Fibroblast of skin of left biceps (primary cell): Measurements from ENCODE around the gene PDGFRB.

Experiments used
- DNase-seq, 2 experiments: peaks; one replicate each; pipeline ENCODE4 v3.0.0-alpha.2; 2013; ENCODE audit warnings: low read depth in 2 of 2

PDGFRB gene

DNA sequence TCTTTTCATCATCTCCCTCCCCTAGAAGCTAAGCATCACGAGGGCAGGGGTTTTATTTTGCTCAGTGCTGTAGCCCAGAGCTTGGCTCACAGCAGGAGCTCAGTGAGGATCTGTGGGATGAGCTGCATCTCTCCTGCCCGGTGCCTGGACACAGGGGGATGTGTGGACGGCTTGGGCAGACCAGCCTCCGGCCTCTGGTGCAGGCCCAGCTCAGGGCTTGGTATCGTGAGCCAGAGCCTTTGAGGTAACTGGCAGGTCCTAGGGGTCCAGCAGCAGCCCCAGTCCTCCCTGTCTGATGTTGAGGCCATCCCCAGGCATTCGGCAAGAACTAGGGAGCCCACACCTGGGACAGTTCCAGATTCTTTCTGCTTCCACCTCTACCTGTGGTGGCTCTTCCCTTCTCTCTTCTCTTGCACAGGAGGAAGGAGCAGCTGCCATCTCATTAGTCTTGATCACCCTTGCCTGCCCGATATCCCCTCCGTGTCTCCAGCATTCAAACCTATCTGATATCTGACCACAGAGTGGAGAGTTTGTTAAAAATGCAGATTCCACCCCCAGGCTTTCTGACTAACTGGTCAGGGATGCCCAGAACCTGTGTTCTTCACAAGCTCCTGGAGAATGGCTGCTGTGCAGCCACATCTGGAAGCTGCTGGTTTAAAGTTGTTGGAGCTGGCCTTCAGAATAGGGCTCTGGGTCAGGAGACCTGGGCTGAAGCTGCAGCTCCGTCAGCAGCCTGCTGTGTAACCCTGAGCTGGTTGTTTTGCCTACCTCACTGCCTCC is 26.3 kb upstream of the PDGFRB start:
- DNase-seq, result no peak

DNA sequence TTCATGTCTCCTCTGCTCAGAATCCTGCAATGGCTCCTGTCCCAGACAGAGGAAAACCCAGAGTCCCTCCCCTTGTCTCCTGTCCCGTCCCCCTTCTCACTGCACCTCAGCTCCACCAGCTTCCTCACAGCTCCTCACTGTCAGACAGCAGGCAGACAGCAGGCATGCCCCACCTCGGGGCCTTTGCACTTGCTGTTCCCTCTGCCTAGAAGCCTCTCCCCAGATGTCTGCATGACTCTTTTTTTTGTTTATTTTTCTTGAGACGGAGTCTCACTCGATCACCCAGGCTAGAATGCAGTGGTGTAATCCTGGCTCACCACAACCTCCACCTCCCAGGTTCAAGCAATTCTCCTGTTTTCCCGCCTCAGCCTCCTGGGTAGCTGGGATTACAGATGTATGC is 25.4 kb upstream of the PDGFRB start:
- DNase-seq, result no peak

DNA sequence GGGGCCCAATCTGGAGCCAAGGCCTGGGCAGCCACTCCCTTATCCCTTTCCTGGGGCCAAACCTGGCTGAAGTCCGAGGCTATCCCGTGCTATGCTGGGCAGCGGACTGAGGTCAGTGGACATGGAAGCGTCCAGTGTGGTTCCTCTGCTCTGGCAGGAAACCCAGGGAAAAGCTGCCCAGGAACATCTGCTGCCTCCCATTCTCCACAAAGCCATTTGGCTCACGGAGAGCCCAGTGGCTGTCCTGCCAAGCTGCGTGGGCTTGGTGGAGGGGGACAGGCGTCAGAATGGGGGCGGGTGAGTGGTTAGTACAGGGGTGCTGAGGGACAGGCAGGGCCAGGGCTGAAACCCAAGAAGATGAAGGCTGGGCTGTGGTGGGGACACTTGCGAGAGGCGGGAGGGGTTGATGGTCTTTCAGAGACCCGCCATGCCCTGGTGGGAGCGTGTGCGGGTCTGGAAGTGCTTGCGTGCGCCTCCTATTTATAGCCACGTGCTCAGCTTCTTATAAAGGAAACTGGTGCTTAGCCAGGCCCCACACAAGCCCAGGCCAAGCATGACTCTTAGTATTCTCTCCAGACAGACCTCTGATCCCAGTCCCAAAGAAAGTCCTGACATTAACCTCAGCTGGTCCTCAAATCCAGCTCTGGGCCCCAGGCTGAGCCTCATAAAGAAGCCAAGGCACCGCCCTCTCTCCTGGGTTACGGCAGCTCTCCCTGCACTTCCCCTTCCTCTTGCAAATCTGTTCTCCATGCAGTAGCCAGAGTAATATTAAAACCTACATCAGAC is 24.8 kb upstream of the PDGFRB start:
- DNase-seq, result no peak

DNA sequence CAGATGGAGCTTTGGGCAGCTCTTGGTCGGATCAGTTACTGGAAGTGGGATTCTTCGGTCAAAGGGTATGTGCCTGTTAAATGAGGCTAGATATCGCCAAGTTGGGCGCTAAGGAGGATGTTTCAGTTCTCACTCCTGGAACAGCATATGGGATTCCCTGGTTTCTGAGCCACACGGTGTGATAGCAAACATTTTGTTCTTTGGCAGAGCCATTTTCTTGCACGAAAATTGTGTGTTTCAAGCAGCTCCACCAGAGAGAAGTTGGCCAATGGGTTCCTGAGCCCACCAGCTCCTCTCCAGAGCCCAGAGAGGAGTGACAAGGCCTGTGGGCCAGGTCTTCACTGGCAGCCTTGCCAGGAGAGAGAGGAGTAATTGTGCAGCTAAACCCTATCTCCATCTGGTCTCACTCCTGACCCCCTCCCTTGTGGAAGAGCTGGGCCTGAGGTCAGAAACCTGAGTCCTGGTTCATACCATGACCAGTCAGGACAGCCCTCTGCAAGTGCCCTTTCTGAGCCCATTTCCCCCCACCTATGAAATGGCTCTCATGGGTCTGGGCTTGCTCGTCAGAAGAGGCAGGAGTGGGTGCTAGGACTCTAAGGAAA is 23.5 kb upstream of the PDGFRB start:
- no peak for DNase-seq

DNA sequence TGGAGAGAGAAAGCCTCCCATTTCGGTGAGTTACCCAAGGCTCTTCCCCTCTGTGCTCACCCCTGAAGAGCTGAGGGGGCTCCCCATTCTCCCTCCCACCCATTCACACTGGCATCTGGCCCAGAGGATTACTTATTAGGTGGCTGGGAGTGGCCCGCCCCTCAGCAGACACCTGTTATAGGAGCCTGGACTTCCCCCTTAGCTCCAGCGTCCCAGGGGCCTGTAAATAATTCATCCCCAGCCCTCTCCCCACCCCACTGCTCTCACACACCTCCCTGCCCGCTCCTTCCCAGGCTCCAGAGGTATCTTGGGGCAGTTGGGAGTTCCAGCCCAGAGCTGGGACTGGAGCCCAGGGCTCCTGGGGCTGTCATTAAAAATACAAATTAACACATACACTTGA is 22.6 kb upstream of the PDGFRB start:
- DNase-seq, result no peak

DNA sequence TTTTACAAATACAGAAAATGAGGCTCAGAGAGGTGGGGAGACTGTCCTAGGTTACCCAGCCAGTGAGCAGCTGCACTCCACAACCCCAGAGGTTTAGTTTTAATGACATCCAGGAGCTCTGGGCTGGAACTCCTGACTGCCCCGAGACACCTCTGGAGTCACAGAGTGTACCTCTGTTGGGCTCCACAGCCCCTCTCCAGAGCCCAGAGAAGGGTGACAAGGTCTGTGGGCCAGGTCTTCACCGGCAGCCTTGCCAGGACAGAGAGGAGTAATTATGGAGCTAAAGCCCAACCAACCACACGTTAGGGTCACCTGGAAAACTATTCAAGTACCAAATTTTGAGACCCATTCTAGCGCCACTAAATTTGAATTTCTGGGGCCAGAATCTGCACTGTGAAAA is 22.1 kb upstream of the PDGFRB start:
- no peak for DNase-seq

DNA sequence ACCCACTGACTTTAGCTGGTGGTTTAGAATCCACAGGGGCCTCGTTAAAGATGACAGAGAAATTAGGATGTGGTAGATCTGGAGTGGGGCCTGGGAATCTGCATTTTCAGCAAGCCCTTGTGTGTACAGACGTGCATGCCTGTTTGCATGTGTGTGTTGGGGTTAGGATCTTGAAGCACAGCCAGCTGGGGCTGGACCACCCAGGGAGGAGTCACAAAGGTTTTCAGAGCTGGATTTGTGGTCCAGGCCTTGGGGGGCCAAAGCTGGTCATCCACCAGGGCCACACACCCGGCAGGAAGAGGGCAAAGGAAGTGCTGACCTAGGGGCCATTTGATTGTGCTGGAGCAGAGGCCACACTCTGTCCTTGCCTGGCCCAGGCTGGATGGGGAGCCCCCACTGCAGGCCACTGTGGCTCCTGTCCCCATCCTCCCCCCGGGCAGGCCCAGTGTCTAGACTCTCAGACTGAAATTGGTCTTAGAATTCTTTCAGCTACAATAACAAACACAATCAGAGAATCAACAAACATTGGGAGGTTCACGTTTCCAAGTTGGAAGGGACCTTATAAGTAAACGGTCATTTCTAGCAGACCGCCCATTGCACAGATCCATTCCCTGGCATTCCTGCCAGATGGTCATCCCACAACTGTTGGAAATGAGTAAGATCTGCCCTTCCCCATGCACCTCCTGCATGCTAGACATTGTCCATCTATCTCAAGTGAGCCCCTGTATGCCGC is 21.3 kb upstream of the PDGFRB start:
- no peak for DNase-seq

DNA sequence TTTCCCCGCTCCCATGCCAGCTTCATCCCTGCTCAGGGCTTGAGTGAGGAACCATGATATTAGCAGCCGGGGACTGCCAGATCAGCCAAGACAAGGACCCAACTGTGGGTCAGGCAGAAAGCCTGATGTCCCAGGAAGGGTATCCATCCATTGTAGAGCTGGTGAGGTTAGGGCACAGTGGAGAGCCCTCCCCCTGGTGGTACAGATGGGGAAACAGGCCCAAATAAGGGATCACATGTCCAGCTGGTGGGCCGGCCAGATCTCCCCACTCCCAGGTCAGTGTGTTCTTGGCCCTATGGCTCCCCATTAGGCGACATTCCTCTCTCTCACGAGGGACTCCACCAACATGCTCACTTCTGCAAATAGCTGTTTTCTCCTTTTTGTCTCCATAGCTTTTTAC is 19.9 kb upstream of the PDGFRB start:
- no peak for DNase-seq

DNA sequence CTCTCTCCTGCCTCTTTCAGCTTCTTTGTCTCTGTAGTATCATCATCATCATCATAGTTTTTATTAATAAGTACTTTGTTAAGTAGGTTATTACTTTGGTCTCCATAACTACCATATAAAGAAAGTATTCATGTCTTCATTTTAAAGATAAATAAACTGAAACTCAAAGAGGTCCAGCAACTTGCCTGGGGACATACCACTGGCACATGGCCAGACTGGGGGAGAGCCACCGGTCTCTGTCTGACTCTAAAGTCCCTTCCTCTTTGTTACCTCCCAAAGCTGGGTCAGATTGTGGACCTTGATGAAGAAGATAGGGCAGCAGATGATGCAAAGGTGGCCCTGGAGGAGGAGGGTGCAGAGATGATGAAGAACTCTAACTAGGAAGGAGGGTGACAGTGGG is 19.4 kb upstream of the PDGFRB start:
- DNase-seq, result no peak

DNA sequence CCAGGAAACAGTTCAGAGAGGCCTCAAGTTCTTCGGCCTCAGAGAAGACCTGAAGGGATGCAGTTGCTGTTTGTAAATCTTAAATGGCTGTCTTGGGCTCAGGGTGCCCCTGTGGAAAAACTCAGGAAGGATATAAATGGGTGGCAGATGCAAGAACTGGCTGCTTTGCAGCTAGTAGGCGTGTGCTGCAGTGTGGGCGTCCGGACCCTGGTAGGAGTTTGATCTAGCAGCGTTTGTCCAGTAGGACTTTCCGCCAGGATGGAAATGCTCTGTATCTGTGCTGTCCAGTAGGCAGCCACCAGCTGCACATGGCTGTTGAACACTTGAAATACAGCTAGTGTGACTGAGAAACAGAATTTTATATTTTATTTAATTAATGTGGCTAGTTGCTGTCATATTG is 18.6 kb upstream of the PDGFRB start:
- no peak for DNase-seq

DNA sequence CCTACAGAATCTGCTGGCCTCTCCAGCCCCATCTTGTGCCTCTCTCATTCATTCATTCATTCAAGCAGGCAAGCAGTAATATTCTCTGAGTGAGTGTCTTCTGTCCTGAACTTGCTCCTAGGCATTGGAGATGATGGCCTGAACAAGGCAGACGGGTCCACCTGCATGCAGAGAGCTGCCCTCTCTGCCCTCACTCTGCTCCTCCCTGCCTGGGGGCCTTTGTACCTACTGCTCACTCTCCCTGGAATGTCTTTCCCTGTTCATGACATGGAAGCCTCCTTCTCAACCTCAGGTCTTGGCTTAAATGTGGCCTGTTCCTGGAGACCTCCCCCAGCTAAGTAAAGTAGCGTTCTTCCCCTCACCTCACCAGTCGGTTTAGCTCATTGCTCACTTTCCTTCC is 17.5 kb upstream of the PDGFRB start:
- no peak for DNase-seq

DNA sequence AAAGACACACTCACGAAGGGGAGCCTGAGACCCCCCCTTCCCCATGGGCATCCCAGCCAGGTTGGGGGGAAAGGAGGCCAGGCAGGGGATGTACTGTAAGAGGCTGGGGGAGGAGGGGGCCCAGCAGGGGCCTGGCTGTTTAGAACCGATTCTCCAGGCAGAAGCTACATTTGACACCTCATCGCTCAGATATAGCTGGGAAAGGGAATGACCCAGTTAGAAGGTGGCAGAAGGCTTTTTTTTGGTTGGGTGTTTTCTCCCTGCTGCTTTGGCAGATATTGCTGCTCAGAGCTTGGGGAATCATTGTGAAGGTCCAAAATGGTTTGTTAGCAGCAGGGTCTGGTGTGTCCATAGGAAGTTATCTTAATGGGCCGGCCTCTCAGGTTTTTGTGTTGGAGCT is 16.9 kb upstream of the PDGFRB start:
- DNase-seq, result no peak

DNA sequence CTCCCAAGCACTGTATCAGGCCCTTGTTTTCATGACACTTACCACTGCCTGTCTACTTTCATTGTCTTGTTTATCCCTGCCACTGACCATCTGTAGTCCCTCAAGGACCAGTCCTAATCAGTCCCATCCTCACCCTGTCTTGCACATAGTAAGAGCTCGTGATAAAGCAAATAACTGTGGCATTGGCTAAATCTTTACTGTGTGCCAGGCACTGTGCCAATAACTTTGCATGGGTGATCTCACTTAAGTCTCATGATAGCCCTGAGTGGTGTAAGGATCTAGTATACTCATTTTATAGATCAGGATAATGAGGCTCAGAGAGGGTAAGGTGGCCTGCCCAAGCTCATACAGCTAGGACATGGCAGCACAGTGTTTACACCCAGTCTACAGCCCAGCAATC is 16.5 kb upstream of the PDGFRB start:
- DNase-seq, result no peak

DNA sequence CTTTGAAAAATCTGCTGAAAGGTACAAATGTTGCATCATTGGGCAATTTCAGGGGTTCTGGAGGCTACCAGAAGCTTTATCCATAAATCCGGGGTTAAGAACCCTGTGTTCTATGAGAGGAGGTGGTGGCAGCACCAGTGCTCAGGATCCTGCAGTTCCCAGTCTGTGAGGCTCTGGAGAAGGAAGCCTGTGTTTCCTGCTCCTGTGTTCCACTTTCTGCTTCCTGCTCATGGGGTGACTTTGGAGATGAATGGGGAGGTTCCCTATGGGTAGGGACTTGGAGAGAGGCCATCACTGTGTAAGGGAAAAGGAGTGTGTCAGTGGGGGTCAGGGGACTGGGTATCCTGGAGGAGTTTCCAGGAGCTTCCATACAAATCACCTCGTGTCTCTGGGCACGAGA is 13.2 kb upstream of the PDGFRB start:
- DNase-seq, result no peak

DNA sequence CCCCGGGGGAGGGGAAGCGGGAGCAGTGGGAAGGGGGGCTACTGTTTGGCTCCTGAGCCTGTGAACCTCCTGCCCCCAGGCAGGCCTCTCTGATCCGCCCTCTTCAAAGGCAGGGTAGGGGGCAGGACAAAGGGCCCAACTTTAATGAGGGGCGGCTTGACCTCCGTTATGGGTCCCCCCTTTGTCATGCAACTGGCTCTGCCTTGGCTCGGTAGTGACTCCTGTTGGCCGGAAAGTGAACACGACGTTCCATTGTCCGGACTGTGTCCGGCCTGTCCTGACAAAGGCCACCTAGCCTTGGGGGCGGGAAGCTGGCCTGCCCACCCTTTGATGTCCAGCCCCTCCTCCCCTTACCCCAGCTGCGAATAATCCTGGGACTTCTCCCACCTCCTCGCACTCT is 12.3 kb upstream of the PDGFRB start:
- no peak for DNase-seq

DNA sequence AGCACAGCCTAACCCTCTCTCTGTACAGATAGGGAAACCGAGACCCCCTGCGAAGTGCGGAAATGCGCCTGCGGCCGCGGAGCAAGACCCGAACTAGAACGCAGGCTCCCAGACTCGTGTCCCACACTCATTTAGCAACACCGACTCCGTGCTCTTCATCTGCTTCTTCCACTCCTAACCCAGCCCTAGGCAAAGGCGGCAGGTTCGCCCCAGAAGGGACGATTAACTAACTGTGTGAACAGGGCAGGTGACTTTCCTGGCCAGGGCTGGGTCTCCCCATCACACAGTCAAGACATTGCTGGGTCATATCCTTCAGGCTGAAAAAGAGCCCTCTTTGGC is 11.8 kb upstream of the PDGFRB start:
- DNase-seq, result no peak

DNA sequence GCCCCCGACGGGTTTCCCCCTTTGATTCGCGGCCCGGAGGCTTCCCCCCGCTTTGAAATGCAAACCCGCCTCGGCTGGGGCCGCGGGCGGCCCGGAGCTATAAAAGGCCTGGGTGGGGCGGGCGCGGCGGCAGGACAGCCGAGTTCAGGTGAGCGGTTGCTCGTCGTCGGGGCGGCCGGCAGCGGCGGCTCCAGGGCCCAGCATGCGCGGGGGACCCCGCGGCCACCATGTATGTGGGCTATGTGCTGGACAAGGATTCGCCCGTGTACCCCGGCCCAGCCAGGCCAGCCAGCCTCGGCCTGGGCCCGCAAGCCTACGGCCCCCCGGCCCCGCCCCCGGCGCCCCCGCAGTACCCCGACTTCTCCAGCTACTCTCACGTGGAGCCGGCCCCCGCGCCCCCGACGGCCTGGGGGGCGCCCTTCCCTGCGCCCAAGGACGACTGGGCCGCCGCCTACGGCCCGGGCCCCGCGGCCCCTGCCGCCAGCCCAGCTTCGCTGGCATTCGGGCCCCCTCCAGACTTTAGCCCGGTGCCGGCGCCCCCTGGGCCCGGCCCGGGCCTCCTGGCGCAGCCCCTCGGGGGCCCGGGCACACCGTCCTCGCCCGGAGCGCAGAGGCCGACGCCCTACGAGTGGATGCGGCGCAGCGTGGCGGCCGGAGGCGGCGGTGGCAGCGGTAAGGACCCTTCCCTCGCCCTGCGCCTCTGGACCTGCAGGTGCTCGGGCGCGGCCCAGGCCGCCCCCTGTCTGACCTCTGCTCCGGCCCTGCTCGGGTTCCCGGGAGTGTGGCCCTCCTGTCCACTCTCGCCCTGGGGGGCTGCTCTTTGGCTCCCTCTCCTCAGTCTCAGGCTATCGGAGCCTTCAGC is 11.2 kb upstream of the PDGFRB start, which contains the start of gene CDX1:
Gene CDX1, plus strand, starts transcription at position 129 of the 862 bp plus-strand sequence. Its CDS starts 99 bp downstream, at position 228.
- no peak for DNase-seq

DNA sequence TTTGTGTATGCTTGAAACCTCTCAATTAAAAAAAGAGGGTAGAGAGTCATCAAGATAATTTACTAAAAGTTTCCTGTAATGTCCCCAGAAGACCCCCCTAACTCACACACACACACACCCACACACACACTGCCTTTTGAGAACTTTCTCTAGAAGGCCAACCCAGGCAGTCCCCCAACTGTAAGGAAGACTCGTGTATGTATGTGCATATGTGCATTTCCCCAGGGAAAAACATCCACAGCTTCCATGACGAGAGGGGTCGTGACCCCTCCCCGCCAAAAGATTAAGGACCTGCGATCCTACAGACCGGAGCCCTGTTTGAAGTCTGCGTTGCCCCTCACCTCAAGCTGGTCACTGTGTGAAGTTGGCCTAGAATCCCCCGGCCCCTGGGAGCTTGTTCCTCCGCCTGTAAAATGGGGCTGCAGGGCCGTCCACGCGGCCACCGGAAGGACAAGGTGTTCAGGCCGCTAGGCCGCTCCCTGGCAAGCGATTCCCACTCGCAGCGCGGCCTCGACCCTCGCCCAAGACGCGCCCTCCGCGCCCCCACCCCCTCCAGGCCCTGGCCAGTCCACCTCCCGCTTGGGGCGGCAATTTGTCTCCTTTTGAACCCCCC is 10.5 kb upstream of the PDGFRB start:
- DNase-seq, result no peak

DNA sequence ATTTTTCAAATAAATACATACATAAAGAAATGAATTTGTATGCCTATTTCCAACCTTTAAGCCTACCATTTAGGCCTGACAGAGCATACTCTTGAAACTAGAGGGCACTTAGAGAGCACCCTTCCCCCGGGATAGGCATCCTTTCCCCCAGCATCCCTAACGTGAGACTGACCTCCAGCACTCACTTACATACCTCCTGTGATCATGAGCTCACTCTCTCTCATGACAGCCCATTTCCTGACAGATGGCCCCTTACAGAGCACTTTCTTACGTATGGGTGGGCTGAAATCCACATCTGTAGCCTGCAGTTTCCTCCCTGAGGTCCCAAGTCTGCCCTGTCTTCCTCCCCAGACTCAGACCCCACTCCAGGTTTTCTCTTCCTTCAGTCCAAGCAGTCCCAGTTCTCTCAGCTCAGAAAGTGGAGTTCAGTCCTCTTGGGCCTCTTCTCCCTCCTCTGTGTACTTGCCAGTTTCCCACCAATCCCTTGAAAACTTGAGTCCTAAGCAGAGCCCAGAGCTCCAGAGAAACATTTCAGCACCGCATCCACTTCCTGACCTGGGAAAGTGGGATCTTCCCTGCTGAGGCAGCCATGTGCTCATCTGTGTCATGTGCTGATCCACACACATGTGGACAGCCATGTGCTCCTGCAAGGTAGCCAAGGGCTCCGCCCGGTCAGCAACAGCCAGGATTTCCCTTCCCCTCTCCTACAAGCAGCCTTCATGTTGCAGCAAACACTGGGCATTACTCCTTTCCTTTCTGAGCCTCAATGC is 8.8 kb upstream of the PDGFRB start:
- DNase-seq, result no peak

DNA sequence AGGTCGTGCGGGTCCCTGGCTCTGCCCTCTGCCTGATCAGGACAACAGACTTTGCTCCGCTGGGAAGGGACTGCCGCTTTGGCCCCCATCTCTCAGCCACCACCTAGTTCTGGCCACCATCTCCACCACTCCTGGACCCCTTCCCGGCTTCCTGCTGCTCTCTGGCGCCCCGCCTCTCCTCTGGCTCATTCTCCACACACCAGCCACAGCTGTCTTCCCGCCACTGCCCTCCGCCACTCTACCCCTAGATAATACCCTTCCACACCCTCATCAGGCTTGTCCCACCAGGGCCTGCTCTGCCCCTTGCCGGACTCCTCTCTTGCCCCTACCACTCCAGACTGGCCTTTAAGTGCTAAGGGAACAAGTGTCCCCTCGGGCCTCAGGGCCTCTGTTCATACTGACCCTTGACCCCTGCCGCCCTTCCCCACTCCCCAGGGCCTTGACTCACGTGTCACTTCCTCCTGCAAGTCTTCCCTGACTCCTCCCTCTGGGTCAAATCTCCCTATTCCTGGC is 8.0 kb upstream of the PDGFRB start:
- DNase-seq, result no peak
